ENCODE results near the gene BAZ2B.

BAZ2B gene

DNA sequence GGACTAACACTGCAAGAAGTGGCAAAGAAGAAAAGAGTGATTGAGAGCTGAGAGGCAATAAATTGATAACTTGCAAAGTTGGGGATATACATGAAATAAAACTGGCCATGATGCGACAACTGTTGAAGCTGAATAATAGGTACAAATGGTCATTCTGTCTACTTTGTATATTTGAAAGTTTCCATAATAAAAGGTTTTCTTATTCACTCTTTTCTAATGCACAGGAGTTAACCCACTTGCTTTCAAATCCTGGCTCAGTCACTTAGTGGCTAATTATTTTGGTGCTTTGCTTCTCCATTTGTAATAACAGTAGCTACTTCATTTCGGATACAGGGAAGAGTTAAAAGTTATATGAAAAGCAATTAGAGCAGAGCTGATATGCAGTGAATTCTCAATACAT, 170.1 kb downstream of the BAZ2B start:
- TF ChIP-seq, protein P1, sequence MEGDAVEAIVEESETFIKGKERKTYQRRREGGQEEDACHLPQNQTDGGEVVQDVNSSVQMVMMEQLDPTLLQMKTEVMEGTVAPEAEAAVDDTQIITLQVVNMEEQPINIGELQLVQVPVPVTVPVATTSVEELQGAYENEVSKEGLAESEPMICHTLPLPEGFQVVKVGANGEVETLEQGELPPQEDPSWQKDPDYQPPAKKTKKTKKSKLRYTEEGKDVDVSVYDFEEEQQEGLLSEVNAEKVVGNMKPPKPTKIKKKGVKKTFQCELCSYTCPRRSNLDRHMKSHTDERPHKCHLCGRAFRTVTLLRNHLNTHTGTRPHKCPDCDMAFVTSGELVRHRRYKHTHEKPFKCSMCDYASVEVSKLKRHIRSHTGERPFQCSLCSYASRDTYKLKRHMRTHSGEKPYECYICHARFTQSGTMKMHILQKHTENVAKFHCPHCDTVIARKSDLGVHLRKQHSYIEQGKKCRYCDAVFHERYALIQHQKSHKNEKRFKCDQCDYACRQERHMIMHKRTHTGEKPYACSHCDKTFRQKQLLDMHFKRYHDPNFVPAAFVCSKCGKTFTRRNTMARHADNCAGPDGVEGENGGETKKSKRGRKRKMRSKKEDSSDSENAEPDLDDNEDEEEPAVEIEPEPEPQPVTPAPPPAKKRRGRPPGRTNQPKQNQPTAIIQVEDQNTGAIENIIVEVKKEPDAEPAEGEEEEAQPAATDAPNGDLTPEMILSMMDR (IDR thresholded peaks at IDR 0.05; ENCODE audit: control insufficient read depth, insufficient read depth, low read depth, low read length, missing control alignments), result no peak
- no peak overlapping the region for H3K4me3 ChIP-seq (ENCODE audit: control insufficient read depth, low read depth, low read length)
- no peak for DNase-seq (ENCODE audit: low read depth)

DNA sequence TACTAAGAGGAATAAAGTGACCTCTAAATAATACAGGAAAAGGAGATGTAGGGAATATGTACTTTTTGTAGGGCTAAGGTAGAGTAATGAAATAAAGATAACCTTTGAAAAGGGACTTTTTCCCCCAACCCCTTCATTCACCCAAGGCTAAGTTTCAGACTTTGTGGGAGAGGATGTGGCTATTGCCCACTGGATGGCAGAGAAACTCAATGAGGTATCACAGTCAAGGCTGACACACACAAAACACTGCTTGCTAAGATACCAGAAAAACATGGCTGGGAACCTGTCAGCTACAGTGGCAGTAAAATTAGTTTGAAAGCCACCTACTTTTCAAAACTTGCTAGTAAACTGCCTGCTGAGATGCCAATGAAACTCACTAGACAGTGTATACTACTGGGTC, 171.0 kb downstream of the BAZ2B start:
- no peak overlapping the region for H3K4me3 ChIP-seq (ENCODE audit: control insufficient read depth, low read depth, low read length)
- no peak for DNase-seq (ENCODE audit: low read depth)
- TF ChIP-seq, protein P1 (IDR thresholded peaks at IDR 0.05; ENCODE audit: control insufficient read depth, insufficient read depth, low read depth, low read length, missing control alignments), result no peak

DNA sequence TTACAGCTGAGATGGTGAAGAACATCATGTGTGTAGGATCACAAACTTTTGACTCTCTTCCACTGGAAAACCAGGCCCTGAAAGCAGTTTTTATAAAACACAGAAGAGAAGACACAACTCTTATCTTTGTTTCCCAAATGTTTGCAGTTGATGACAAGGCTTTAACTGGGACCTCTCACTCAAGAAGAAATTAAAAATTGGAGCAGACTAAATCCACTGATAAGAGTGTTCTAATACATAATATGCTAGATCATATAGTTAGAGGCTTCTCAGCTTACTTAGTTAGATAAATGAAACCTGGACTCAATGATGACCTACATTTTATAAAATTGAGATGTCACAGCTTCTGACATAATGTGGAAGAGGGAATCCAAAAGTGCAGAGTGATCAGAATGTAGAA, 171.6 kb downstream of the BAZ2B start:
- DNase-seq (ENCODE audit: low read depth), result no peak
- H3K4me3 ChIP-seq (ENCODE audit: control insufficient read depth, low read depth, low read length), result no peak overlapping the region
- TF ChIP-seq, protein P1 (IDR thresholded peaks at IDR 0.05; ENCODE audit: control insufficient read depth, insufficient read depth, low read depth, low read length, missing control alignments), result no peak

DNA sequence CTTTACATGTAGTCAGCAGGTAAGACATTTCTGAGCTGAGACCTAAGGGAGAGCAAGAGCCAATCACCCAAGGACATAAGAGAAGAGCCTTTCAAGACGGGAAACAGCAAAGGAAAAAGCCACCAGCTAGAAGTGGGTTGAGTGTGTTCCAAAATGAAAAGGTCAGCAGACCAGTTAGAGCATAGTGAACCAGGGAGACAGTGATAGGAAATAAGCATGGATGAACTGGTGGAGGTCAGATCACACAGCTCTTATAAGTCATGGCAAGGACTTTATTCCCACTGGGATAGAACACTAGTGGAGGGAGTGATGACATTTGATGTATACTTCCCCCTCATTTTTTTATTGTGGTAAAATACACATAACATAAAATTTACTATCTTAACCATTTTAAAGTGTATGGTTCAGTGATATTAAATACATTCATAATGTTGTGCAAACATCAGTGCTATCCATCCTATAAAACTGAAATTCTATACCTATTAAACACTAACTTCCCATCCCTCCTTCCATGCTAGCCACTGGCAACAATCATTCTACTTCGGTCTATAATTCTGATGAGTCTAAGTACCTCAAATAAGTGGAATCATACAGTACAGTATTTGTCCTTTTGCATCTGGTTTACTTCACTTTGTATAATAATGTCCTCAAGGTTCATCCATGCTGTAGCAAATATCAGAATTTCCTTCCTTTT, 174.0 kb downstream of the BAZ2B start:
- H3K4me3 ChIP-seq (ENCODE audit: control insufficient read depth, low read depth, low read length), result no peak overlapping the region
- TF ChIP-seq, protein P1 (IDR thresholded peaks at IDR 0.05; ENCODE audit: control insufficient read depth, insufficient read depth, low read depth, low read length, missing control alignments), result no peak
- no peak for DNase-seq (ENCODE audit: low read depth)

DNA sequence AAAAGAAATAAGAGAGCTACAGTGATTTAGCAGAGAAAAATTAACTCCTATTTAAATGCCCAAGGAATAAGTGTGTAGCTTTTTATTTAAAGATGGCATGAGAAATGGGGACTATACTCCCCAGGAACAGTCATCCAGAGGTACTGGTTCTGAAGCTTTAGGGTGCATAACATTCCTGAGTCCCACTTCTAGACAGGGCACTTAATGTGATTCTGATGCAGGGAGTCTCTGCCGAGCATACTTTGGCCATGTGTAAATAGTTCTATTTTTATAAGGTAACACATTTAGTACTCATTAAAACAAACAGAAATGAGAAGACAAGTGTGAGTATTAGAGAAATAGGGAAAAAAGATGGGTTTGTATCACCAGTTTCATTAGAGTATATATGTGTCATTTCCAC, 175.2 kb downstream of the BAZ2B start:
- H3K4me3 ChIP-seq (ENCODE audit: control insufficient read depth, low read depth, low read length), result no peak overlapping the region
- TF ChIP-seq, protein P1 (IDR thresholded peaks at IDR 0.05; ENCODE audit: control insufficient read depth, insufficient read depth, low read depth, low read length, missing control alignments), result no peak
- no peak for DNase-seq (ENCODE audit: low read depth)

DNA sequence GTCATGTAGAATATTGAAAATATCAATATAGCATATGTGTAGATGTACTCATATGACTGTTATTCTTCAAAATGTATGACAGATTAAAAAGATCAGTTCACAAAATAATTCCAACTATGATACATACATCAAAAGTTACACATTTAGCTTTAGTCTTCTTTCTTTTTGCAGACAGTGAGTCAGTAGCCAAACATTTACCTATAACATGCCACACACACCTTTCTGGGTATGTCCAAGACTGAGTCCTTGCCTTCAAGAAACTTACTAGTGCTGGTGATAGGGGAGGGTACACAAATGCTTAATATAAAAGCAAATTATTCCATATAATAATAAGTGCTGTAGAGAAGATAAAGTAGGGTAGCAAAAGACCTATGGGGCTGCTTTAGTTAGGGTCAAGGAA, 176.9 kb downstream of the BAZ2B start:
- H3K4me3 ChIP-seq (ENCODE audit: control insufficient read depth, low read depth, low read length), result no peak overlapping the region
- TF ChIP-seq, protein P1 (IDR thresholded peaks at IDR 0.05; ENCODE audit: control insufficient read depth, insufficient read depth, low read depth, low read length, missing control alignments), result no peak
- DNase-seq (ENCODE audit: low read depth), result no peak

Measured in AG09309 (cell line).